Nephron (organoid): ENCODE measurements around the gene FABP1.

Source experiments
- H3K27ac Mint-ChIP-seq, 3 experiments: 2 replicates each; pipeline ENCODE4 v1.8.0; 2020; ENCODE audit warnings: mixed read lengths in 3 of 3, mild to moderate bottlenecking in 2 of 3, moderate library complexity in 1 of 3
- H3K27me3 Mint-ChIP-seq: 2 replicates; pipeline ENCODE4 v1.8.0; 2021; ENCODE audit warnings: low read depth, mild to moderate bottlenecking, moderate library complexity, mixed read lengths
- H3K36me3 Mint-ChIP-seq: 2 replicates; pipeline ENCODE4 v1.8.0; 2020; ENCODE audit warnings: low read depth, mixed read lengths
- H3K4me1 Mint-ChIP-seq: 2 replicates; pipeline ENCODE4 v1.8.0; 2020; ENCODE audit warnings: mixed read lengths
- H3K4me3 Mint-ChIP-seq, 3 experiments: 2 replicates each; pipeline ENCODE4 v1.8.0; 2020; ENCODE audit warnings: mild to moderate bottlenecking in 3 of 3, mixed read lengths in 3 of 3, moderate library complexity in 2 of 3
- H3K9me3 Mint-ChIP-seq: 2 replicates; pipeline ENCODE4 v1.8.0; 2020; ENCODE audit warnings: mixed read lengths
- CTCF ChIP-seq, 3 experiments: fragments of 200-600 bp; sonication (generic); IDR thresholded peaks; one replicate each; pipeline ENCODE4 v1.5.0; 2021; ENCODE audit warnings: antibody characterized with exemption in 3 of 3; ENCODE audit not compliant: unreplicated experiment in 3 of 3

The FABP1 gene

GRCh38 chr2:88116669-88117432 is 11.0 kb downstream of the FABP1 start:
- no peaks in the 10 kb centered on the region for H3K9me3 Mint-ChIP-seq
- no peak for TF ChIP-seq CTCF (IDR thresholded peaks at IDR 0.05; ENCODE audit: unreplicated experiment in 3 of 3)
- H3K27me3 Mint-ChIP-seq, result peaks cover 4% of the 10 kb centered on the region
- no peaks in the 10 kb centered on the region for H3K36me3 Mint-ChIP-seq
- peaks cover 27% of the 10 kb centered on the region for H3K4me1 Mint-ChIP-seq
- no peak overlapping the region for H3K27ac Mint-ChIP-seq
- H3K4me3 Mint-ChIP-seq, result no peak overlapping the region

- Mint-ChIP-seq H3K27ac (no peak overlapping the region), H3K4me3 (no peak overlapping the region), H3K27me3 (no peaks in the 10 kb centered on the region), H3K9me3 (no peaks in the 10 kb centered on the region), H3K4me1 (peaks cover 25% of the 10 kb centered on the region), H3K36me3 (no peaks in the 10 kb centered on the region)
- TF ChIP-seq CTCF (IDR thresholded peaks at IDR 0.05; ENCODE audit: unreplicated experiment in 3 of 3), result no peak
These were observed 11.9 kb downstream of the FABP1 start for GRCh38 chr2:88115825-88116518.

GRCh38 chr2:88114889-88115288 is 13.0 kb downstream of the FABP1 start:
- Mint-ChIP-seq H3K4me3 (no peak overlapping the region), H3K4me1 (peaks cover 23% of the 10 kb centered on the region), H3K36me3 (no peaks in the 10 kb centered on the region), H3K27ac (peak overlapping the region in 2 of 3 experiments; percentile 4 to 12), H3K27me3 (no peaks in the 10 kb centered on the region), H3K9me3 (no peaks in the 10 kb centered on the region)
- TF ChIP-seq CTCF (IDR thresholded peaks at IDR 0.05; ENCODE audit: unreplicated experiment in 3 of 3), result no peak

- no peaks in the 10 kb centered on the region for H3K9me3 Mint-ChIP-seq
- no peak overlapping the region for H3K4me3 Mint-ChIP-seq
- no peaks in the 10 kb centered on the region for H3K36me3 Mint-ChIP-seq
- peaks cover 14% of the 10 kb centered on the region for H3K4me1 Mint-ChIP-seq
- TF ChIP-seq CTCF (IDR thresholded peaks at IDR 0.05; ENCODE audit: unreplicated experiment in 3 of 3), result no peak
- H3K27me3 Mint-ChIP-seq, result no peaks in the 10 kb centered on the region
- no peak overlapping the region for H3K27ac Mint-ChIP-seq
These were observed 14.8 kb downstream of the FABP1 start for GRCh38 chr2:88113069-88113468.

- no peak for TF ChIP-seq CTCF (IDR thresholded peaks at IDR 0.05; ENCODE audit: unreplicated experiment in 3 of 3)
- Mint-ChIP-seq H3K4me3 (no peak overlapping the region), H3K27ac (no peak overlapping the region), H3K4me1 (peaks cover 7% of the 10 kb centered on the region), H3K36me3 (no peaks in the 10 kb centered on the region), H3K27me3 (no peaks in the 10 kb centered on the region), H3K9me3 (no peaks in the 10 kb centered on the region)
These were observed 17.0 kb downstream of the FABP1 start for GRCh38 chr2:88110830-88111229.
